H9 (cell line): ENCODE measurements around the gene PPP1CC. TPM values are rescaled to one million over a fixed set of nuclear protein-coding genes. Genes with fewer than 3 reads are reported as not detected.

Source experiments
- DNase-seq: peaks from one replicate; pipeline ENCODE4 v3.0.0-alpha.2; 2017
- H2AFZ ChIP-seq: one replicate; pipeline ENCODE4 v1.6.1; 2013; ENCODE audit warnings: mild to moderate bottlenecking, low read length, control low read depth, moderate library complexity
- H2AK5ac ChIP-seq: 2 replicates; pipeline ENCODE4 v1.6.1; 2013; ENCODE audit warnings: low read length, control low read depth, mixed read lengths; ENCODE audit not compliant: insufficient read length
- H2BK120ac ChIP-seq: one replicate; pipeline ENCODE4 v1.6.1; 2013; ENCODE audit warnings: low read depth, mild to moderate bottlenecking, low read length, control low read depth, inconsistent platforms; ENCODE audit not compliant: poor library complexity, severe bottlenecking
- H2BK12ac ChIP-seq: 2 replicates; pipeline ENCODE4 v1.6.1; 2013; ENCODE audit warnings: low read length, control low read depth, mixed read lengths, low read depth; ENCODE audit not compliant: insufficient read length
- H2BK15ac ChIP-seq: 2 replicates; pipeline ENCODE4 v1.6.1; 2013; ENCODE audit warnings: low read depth, low read length, control low read depth
- H2BK20ac ChIP-seq: one replicate; pipeline ENCODE4 v1.6.1; 2013; ENCODE audit warnings: low read depth, mild to moderate bottlenecking, low read length, control low read depth, inconsistent platforms; ENCODE audit not compliant: poor library complexity, severe bottlenecking
- H2BK5ac ChIP-seq: 2 replicates; pipeline ENCODE4 v1.6.1; 2013; ENCODE audit warnings: low read length, control low read depth, mixed read lengths; ENCODE audit not compliant: insufficient read length
- H3K14ac ChIP-seq: 2 replicates; pipeline ENCODE4 v1.6.1; 2013; ENCODE audit warnings: low read length, control low read depth; ENCODE audit not compliant: insufficient read depth
- H3K18ac ChIP-seq: 2 replicates; pipeline ENCODE4 v1.6.1; 2013; ENCODE audit warnings: low read depth, mild to moderate bottlenecking, mixed read lengths, low read length, control low read depth; ENCODE audit not compliant: insufficient read length
- H3K23ac ChIP-seq: 2 replicates; pipeline ENCODE4 v1.6.1; 2013; ENCODE audit warnings: low read length, control low read depth, mixed read lengths, low read depth; ENCODE audit not compliant: insufficient read length
- H3K23me2 ChIP-seq: 2 replicates; pipeline ENCODE4 v1.6.1; 2013; ENCODE audit warnings: low read depth, mild to moderate bottlenecking, mixed read lengths, low read length, control low read depth; ENCODE audit not compliant: insufficient read length, poor library complexity, severe bottlenecking
- H3K27ac ChIP-seq: 2 replicates; pipeline ENCODE4 v1.5.1; 2013; ENCODE audit warnings: low read length, control low read depth, mixed read lengths, low read depth; ENCODE audit not compliant: insufficient read length
- H3K27me3 ChIP-seq: 2 replicates; pipeline ENCODE4 v1.6.1; 2013; ENCODE audit warnings: low read length, control low read depth, inconsistent platforms; ENCODE audit not compliant: insufficient read depth
- H3K4ac ChIP-seq: 2 replicates; pipeline ENCODE4 v1.6.1; 2013; ENCODE audit warnings: low read depth, mild to moderate bottlenecking, control low read depth, inconsistent platforms, low read length, moderate library complexity
- H3K4me1 ChIP-seq: 2 replicates; pipeline ENCODE4 v1.6.1; 2013; ENCODE audit warnings: low read length, control low read depth, inconsistent platforms; ENCODE audit not compliant: insufficient read depth
- H3K4me2 ChIP-seq: 2 replicates; pipeline ENCODE4 v1.6.1; 2013; ENCODE audit warnings: low read length, control low read depth, mixed read lengths; ENCODE audit not compliant: insufficient read length, insufficient read depth
- H3K56ac ChIP-seq: 2 replicates; pipeline ENCODE4 v1.6.1; 2013; ENCODE audit warnings: low read depth, mild to moderate bottlenecking, mixed read lengths, low read length, control low read depth; ENCODE audit not compliant: insufficient read length
- H3K79me1 ChIP-seq: 2 replicates; pipeline ENCODE4 v1.6.1; 2013; ENCODE audit warnings: low read depth, mild to moderate bottlenecking, moderate library complexity, low read length, control low read depth, inconsistent platforms; ENCODE audit not compliant: insufficient read depth, poor library complexity, severe bottlenecking
- H3K79me2 ChIP-seq: 2 replicates; pipeline ENCODE4 v1.6.1; 2013; ENCODE audit warnings: low read length, control low read depth, inconsistent platforms; ENCODE audit not compliant: insufficient read depth
- H3K9ac ChIP-seq: 2 replicates; pipeline ENCODE4 v1.6.1; 2013; ENCODE audit warnings: low read length, control low read depth, mixed read lengths; ENCODE audit not compliant: insufficient read length; ENCODE audit errors: extremely low read depth
- H3K9me3 ChIP-seq: one replicate; pipeline ENCODE4 v1.6.1; 2013; ENCODE audit warnings: low read depth, low read length, inconsistent platforms; ENCODE audit not compliant: control insufficient read depth
- H3T11ph ChIP-seq: one replicate; pipeline ENCODE4 v1.6.1; 2013; ENCODE audit warnings: mild to moderate bottlenecking, low read length, control low read depth, inconsistent platforms
- H4K20me1 ChIP-seq: one replicate; pipeline ENCODE4 v1.6.1; 2013; ENCODE audit not compliant: control insufficient read depth, insufficient read length, insufficient read depth
- H4K5ac ChIP-seq: 2 replicates; pipeline ENCODE4 v1.6.1; 2013; ENCODE audit warnings: low read depth, mild to moderate bottlenecking, mixed read lengths, low read length, control low read depth; ENCODE audit not compliant: insufficient read length
- H4K8ac ChIP-seq: replicated peaks from 2 replicates; pipeline ENCODE4 v1.6.1; 2013; ENCODE audit warnings: low read length, control low read depth, mixed read lengths, low read depth; ENCODE audit not compliant: insufficient read length
- H4K91ac ChIP-seq: 2 replicates; pipeline ENCODE4 v1.6.1; 2013; ENCODE audit warnings: low read depth, mild to moderate bottlenecking, moderate library complexity, mixed read lengths, low read length, control low read depth; ENCODE audit not compliant: insufficient read length
- H3K27ac Mint-ChIP-seq, 3 experiments: 2 replicates in 2 of 3; 3 replicates in 1 of 3; pipeline ENCODE4 v1.8.0; 2020 to 2021; ENCODE audit warnings: mixed read lengths in 3 of 3, mild to moderate bottlenecking in 1 of 3, moderate library complexity in 1 of 3
- H3K27me3 Mint-ChIP-seq: 2 replicates; pipeline ENCODE4 v1.8.0; 2021; ENCODE audit warnings: low read depth, mild to moderate bottlenecking, moderate library complexity, mixed read lengths
- H3K36me3 Mint-ChIP-seq, 3 experiments: 2 replicates in 2 of 3; 3 replicates in 1 of 3; pipeline ENCODE4 v1.8.0; 2020 to 2021; ENCODE audit warnings: low read depth in 3 of 3, mixed read lengths in 3 of 3; ENCODE audit not compliant: insufficient read depth in 1 of 3
- H3K4me1 Mint-ChIP-seq, 2 experiments: 2 replicates each; pipeline ENCODE4 v1.8.0; 2020; ENCODE audit warnings: mixed read lengths in 2 of 2
- H3K4me3 Mint-ChIP-seq, 2 experiments: 2 replicates in 1 of 2; 3 replicates in 1 of 2; pipeline ENCODE4 v1.8.0; 2020 to 2021; ENCODE audit warnings: mild to moderate bottlenecking in 2 of 2, mixed read lengths in 2 of 2, moderate library complexity in 1 of 2
- H3K9me3 Mint-ChIP-seq, 2 experiments: 2 replicates in 1 of 2; 3 replicates in 1 of 2; pipeline ENCODE4 v1.8.0; 2020; ENCODE audit warnings: mild to moderate bottlenecking in 2 of 2, mixed read lengths in 2 of 2, moderate library complexity in 1 of 2
- WGBS: extraction: QIAGEN DNeasy Blood & Tissue Kit; methylation state at CpG from one replicate; pipeline ENCODE4 v1.1.7; 2013; ENCODE audit warnings: missing lambda C conversion rate, low lambda C conversion rate, mixed read lengths; ENCODE audit not compliant: insufficient read length; ENCODE audit errors: extremely low coverage; 5-methylcytosine and 5-hydroxymethylcytosine counted together
- total RNA-seq: library from RNA; stranded (reverse); gene quantifications from 2 replicates; pipeline ENCODE4 v1.2.1, GENCODE V29; 2021
- TF ChIP-seq, protein P1 (sequence below): fragments of 200-600 bp; sonication (generic); conservative IDR thresholded peaks from 3 replicates; pipeline ENCODE4 v1.8.0; 2021; ENCODE audit warnings: antibody characterized with exemption, mild to moderate bottlenecking

Gene PPP1CC
- total RNA-seq, 1 experiment from 2014 or later = 286 TPM

DNA sequence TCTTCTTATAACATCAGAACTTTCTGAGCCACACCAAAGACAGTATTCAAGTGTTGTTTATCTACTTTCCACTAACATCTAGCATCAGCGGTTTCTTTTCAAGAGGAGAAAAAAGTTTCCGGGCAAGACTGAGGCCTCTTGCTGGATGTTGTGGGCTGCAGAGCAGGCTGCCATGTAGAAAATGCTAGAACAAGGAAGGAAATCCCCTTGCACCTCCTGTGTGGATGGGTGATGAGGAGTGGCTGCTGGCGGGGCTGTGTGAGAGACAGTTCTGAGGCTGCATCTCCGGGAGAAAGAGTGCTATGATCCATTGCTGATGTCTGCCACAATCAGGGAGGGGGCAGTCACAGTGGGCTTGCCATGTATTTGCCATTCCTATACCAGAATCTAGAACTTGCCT, 37.8 kb upstream of the PPP1CC start:
- Histone ChIP-seq H3K4ac (no peak overlapping the region), H3K27me3 (no peaks in the 10 kb centered on the region), H3K27ac (no peak overlapping the region), H3K23me2 (no peaks in the 10 kb centered on the region), H2BK12ac (no peak overlapping the region), H4K20me1 (no peaks in the 10 kb centered on the region), H3K79me1 (no peaks in the 10 kb centered on the region), H2BK5ac (no peak overlapping the region), H4K91ac (no peak overlapping the region), H2BK120ac (no peak overlapping the region), H3K4me2 (no peak overlapping the region), H2AK5ac (no peak overlapping the region), H3K4me1 (no peaks in the 10 kb centered on the region), H2AFZ (no peak overlapping the region), H3K9me3 (no peaks in the 10 kb centered on the region), H3K79me2 (no peaks in the 10 kb centered on the region), H3K56ac (no peak overlapping the region), H2BK15ac (no peak overlapping the region), H4K8ac (no peak overlapping the region), H2BK20ac (no peak overlapping the region), H3K23ac (no peak overlapping the region), H3K18ac (no peak overlapping the region), H4K5ac (no peak overlapping the region), H3K14ac (no peak overlapping the region), H3K9ac (no peak overlapping the region), H3T11ph (no peak overlapping the region)
- TF ChIP-seq, protein P1, sequence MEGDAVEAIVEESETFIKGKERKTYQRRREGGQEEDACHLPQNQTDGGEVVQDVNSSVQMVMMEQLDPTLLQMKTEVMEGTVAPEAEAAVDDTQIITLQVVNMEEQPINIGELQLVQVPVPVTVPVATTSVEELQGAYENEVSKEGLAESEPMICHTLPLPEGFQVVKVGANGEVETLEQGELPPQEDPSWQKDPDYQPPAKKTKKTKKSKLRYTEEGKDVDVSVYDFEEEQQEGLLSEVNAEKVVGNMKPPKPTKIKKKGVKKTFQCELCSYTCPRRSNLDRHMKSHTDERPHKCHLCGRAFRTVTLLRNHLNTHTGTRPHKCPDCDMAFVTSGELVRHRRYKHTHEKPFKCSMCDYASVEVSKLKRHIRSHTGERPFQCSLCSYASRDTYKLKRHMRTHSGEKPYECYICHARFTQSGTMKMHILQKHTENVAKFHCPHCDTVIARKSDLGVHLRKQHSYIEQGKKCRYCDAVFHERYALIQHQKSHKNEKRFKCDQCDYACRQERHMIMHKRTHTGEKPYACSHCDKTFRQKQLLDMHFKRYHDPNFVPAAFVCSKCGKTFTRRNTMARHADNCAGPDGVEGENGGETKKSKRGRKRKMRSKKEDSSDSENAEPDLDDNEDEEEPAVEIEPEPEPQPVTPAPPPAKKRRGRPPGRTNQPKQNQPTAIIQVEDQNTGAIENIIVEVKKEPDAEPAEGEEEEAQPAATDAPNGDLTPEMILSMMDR = no peak
- Mint-ChIP-seq H3K36me3 (no peaks in the 10 kb centered on the region), H3K9me3 (no peaks in the 10 kb centered on the region), H3K4me3 (no peak overlapping the region), H3K27ac (peak overlapping the region in 1 of 3 experiments; percentile 18; a peak in 1 of 7 replicates), H3K27me3 (peaks cover 9% of the 10 kb centered on the region), H3K4me1 (peaks cover 11 to 32% of the 10 kb centered on the region in 2 experiments)
- no CpG with 5 or more reads among the region's 4 CpGs for WGBS
- DNase-seq = no peak
